Esophagus muscularis mucosa (tissue), 4 donors: ENCODE measurements around the gene QSOX2.

Experiments used
- EP300 ChIP-seq: sonication (generic); formaldehyde crosslinking; IDR thresholded peaks from one replicate; pipeline ENCODE4 v1.6.1; 2017; ENCODE audit warnings: antibody characterized with exemption
- POLR2A ChIP-seq: fragments of 450-650 bp; IDR thresholded peaks from one replicate; pipeline ENCODE4 v1.6.1; 2017; ENCODE audit warnings: antibody characterized with exemption, moderate library complexity, mild to moderate bottlenecking, low read depth
- POLR2AphosphoS5 ChIP-seq, 2 donors: sonication (generic); formaldehyde crosslinking; IDR thresholded peaks; one replicate each; pipeline ENCODE4 v1.6.1; 2017; ENCODE audit warnings: antibody characterized with exemption in 2 of 2
- TF ChIP-seq, protein P1 (sequence below), 3 experiments: fragments of 200-600 bp in 2 of 3; fragments of 450-650 bp in 1 of 3; sonication (generic) in 2 of 3; IDR thresholded peaks; one replicate each; pipeline ENCODE4 v1.5.1; 2017 to 2019; ENCODE audit warnings: antibody characterized with exemption in 3 of 3, mild to moderate bottlenecking in 2 of 3, moderate library complexity in 1 of 3

DNA sequence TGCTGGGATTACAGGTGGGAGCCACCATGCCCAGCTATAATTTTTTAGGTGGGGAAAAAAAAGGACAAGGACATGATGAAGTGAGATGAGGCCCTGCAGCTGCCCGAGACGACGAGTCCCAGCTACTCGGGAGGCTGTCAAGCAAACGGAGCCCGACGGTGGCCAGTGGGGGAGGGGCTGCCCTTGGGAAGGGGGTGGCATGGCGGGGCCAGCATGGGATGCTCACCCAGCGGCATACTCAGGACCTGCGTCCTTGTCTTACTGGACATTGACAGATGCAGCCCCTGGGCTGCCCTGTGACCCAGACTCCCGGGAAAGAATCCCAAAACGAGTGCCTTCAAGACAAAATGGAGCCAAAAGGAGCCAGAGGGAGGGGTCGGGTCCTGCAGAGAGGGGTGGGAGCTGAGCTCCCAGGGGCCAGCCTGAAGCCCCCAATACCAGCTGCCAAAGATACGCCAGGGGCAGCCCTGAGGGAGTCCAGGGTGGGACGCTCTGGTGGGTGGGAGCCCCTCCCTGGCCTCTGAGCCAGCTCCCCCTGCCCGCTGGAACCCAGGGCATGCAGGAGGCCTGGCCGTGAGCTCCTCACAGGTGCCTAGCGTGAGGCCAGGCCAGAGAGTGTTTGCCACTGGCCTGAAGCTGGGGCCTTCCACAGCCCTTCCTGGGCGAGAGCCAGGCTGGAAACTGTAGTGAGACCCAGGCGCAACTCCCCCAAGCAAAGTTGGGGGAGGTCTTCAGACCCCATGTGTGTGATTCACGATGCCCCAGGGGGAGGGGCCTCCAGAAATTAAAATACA lies 42.5 kb upstream of the QSOX2 start:
- TF ChIP-seq, protein P1, sequence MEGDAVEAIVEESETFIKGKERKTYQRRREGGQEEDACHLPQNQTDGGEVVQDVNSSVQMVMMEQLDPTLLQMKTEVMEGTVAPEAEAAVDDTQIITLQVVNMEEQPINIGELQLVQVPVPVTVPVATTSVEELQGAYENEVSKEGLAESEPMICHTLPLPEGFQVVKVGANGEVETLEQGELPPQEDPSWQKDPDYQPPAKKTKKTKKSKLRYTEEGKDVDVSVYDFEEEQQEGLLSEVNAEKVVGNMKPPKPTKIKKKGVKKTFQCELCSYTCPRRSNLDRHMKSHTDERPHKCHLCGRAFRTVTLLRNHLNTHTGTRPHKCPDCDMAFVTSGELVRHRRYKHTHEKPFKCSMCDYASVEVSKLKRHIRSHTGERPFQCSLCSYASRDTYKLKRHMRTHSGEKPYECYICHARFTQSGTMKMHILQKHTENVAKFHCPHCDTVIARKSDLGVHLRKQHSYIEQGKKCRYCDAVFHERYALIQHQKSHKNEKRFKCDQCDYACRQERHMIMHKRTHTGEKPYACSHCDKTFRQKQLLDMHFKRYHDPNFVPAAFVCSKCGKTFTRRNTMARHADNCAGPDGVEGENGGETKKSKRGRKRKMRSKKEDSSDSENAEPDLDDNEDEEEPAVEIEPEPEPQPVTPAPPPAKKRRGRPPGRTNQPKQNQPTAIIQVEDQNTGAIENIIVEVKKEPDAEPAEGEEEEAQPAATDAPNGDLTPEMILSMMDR (IDR thresholded peaks at IDR 0.05) = no peak
- TF ChIP-seq POLR2A = no peak
- no peak for TF ChIP-seq POLR2AphosphoS5 (IDR thresholded peaks at IDR 0.05)
- TF ChIP-seq EP300 = no peak
